Measurements from ENCODE around the gene PIK3IP1. TPM values are rescaled to one million over a fixed set of nuclear protein-coding genes. Genes with fewer than 3 reads are reported as not detected.

PIK3IP1 gene
- total RNA-seq, 2 donors from 2014 or later: 14.6 to 17.6 TPM

DNA sequence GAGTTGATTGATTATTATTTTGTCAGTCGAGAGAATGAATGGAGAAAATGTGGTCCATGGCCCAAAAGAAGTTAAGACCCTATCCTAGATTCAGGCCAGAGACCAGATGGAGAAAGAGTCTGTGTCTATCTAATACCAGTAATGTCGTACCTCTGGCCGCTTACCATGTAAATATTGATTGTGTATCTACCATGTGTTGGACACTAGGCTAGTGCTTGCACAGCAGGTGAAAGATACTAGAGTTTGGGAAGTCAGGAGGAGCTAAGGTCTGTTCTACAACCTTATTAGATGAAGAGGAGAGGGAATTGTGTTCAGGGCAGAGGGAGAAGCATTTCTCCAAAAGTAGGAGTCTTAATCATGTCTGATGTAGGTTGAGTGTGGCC, 31.8 kb downstream of the PIK3IP1 start:
- peaks cover 51% of the 10 kb centered on the region for H3K36me3 ChIP-seq

DNA sequence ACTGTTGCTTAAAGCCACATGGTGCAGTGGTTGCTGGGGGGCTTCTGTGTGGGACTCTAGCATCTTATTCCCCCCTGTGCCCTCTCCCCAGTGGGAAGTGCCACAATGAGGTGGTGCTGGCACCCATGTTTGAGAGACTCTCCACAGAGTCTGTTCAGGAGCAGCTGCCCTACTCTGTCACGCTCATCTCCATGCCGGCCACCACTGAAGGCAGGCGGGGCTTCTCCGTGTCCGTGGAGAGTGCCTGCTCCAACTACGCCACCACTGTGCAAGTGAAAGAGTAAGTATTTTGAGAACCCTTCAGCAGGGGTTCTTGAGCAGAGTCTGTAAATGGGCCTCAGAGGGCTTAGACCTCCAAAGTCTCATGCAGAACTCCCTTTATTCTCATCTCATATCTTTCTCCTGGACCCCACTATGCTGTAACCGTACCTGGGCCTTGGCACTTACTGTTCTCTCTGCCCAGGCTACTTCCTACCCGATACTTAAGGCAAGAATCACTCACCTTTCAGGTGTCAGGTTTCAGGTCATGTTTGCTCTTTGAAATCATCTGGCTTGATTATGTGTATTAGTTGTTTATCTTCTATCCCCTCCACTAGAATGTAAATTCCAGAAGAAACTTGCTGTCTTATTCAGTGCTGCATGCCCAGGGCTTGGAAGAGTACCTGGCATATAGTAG, 32.4 kb downstream of the PIK3IP1 start:
- H3K27me3 ChIP-seq: no peaks in the 10 kb centered on the region
- no peak for DNase-seq (ENCODE audit: low spot score)
- H3K4me1 ChIP-seq: peaks cover 0 to 3% of the 10 kb centered on the region in 2 donors
- no peaks in the 10 kb centered on the region for H3K9me3 ChIP-seq
- H3K27ac ChIP-seq: no peak overlapping the region
- H3K36me3 ChIP-seq: peaks cover 47% of the 10 kb centered on the region
- H3K4me3 ChIP-seq: no peak overlapping the region
- TF ChIP-seq, protein P1, sequence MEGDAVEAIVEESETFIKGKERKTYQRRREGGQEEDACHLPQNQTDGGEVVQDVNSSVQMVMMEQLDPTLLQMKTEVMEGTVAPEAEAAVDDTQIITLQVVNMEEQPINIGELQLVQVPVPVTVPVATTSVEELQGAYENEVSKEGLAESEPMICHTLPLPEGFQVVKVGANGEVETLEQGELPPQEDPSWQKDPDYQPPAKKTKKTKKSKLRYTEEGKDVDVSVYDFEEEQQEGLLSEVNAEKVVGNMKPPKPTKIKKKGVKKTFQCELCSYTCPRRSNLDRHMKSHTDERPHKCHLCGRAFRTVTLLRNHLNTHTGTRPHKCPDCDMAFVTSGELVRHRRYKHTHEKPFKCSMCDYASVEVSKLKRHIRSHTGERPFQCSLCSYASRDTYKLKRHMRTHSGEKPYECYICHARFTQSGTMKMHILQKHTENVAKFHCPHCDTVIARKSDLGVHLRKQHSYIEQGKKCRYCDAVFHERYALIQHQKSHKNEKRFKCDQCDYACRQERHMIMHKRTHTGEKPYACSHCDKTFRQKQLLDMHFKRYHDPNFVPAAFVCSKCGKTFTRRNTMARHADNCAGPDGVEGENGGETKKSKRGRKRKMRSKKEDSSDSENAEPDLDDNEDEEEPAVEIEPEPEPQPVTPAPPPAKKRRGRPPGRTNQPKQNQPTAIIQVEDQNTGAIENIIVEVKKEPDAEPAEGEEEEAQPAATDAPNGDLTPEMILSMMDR (IDR thresholded peaks at IDR 0.05): no peak

More for the DNA sequence above, 31.8 kb downstream of the PIK3IP1 start:
- TF ChIP-seq, protein P1 (IDR thresholded peaks at IDR 0.05): no peak
- Histone ChIP-seq H3K27me3 (no peaks in the 10 kb centered on the region), H3K4me1 (no peaks in the 10 kb centered on the region), H3K27ac (no peak overlapping the region), H3K9me3 (no peaks in the 10 kb centered on the region), H3K4me3 (no peak overlapping the region)
- no peak for DNase-seq (ENCODE audit: low spot score)

DNA sequence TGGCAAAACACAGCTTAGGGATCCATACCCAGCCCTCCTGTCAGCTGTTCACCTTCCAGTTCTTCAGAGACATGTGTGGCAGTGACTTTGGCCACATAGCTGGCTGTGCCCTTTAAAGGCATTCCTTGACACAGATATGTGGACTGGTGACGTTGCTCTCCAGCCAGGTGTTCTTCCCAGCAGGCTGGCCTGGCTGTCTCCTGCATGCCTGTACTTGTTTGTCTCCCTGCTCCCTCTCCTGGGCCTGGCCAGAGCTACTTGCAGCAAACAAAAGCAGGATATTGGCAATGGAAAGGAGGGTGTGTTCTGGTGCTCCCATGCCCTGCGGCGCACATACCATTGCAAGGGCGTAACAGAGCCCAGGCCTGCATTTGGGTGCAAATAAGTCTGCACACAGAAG, 38.3 kb downstream of the PIK3IP1 start:
- Histone ChIP-seq H3K36me3 (peaks cover 11% of the 10 kb centered on the region), H3K9me3 (no peaks in the 10 kb centered on the region), H3K4me3 (no peak overlapping the region), H3K27me3 (no peaks in the 10 kb centered on the region), H3K27ac (peak overlapping the region; percentile 19), H3K4me1 (peaks cover 0 to 31% of the 10 kb centered on the region in 2 donors)
- TF ChIP-seq, protein P1 (IDR thresholded peaks at IDR 0.05): no peak
- no peak for DNase-seq (ENCODE audit: low spot score)

DNA sequence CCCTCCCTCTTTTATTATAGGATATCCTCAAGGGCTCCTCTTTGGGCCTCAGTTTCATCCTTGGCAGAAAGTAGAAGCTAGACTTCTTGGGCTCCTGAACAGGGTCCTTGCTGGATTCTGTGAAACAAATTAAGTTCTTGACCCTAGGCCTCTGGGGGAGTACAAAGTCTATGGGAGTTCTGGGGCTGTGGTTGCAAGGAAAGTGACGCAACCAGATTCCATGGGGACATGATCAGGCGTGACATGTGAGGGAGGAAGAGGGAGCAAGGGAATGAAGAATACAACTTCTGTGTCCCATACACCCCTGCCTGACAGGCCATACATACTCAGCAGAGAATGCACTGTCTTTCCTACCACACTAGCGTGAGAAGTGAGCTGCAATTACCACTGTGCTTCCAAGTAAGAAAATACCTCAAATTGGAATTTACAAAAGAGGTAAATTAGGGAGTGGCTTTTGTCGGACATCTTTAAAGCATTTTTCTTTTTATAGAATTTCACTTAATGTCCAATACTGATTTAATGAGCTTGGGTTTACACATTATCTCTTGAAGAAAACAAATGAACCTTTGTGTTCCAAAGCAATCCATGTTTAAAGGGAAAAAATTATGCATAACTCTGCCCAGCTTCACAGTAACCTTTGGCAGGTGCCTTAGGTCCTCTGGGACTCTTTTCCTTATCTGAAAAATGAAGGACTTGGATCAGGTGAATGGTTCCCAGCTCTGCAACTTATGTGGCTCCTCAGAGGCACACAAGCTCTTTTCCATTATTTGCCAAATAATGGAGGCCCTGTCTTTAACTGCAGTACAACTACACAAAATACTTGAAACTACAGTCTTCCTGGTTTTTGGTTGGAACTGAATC, 41.3 kb downstream of the PIK3IP1 start:
- H3K4me3 ChIP-seq: no peak overlapping the region
- no peak overlapping the region for H3K27ac ChIP-seq
- TF ChIP-seq, protein P1 (IDR thresholded peaks at IDR 0.05): no peak
- no peak for DNase-seq (ENCODE audit: low spot score)
- H3K36me3 ChIP-seq: no peaks in the 10 kb centered on the region
- peaks cover 0 to 47% of the 10 kb centered on the region in 2 donors for H3K4me1 ChIP-seq
- no peaks in the 10 kb centered on the region for H3K9me3 ChIP-seq
- H3K27me3 ChIP-seq: no peaks in the 10 kb centered on the region

DNA sequence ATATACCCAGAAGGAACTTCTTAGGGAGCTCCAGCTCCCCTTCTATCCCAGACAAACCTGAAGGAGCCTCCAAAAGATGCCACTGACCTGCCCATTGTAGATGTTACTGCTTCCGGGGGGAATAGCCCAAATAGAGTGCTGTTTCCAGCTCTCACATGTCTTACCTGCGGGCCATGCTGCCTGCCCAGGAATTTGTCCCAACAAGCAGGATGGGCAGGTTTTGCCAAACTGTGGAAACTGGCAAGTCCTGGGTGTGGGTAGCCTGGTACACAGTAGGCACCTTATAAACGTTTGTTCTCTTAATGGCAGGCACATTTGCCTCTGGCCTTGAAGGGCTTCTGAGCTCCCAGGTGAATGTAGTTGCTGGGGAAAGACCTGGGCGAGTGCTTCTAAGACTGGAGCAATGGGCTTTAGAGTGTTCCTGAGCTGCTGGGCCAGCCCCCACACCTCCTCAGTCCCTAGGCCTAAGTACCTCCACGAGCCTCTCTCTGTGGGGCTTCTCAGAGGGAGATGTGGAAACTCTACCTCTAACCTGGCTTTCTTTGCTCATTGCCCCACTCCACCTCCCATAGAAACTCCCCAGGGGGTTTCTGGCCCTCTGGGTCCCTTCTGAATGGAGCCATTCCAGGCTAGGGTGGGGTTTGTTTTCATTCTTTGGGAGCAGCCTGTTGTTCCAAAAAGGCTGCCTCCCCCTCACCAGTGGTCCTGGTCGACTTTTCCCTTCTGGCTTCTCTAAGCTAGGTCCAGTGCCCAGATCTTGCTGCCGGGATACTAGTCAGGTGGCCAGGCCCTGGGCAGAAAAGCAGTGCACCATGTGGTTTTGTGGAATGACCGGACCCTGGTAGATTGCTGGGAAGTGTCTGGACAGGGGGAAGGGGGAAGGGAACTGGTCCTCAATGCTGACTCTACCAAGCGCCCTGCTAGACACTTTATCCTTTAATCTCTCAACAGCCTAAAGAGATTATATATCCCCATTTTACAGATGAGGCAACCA, 43.0 kb downstream of the PIK3IP1 start:
- Histone ChIP-seq H3K27ac (peak overlapping the region in 1 of 2 donors; percentile 57), H3K4me3 (peak overlapping the region in 1 of 2 donors; percentile 57), H3K9me3 (no peaks in the 10 kb centered on the region), H3K4me1 (peaks cover 0 to 39% of the 10 kb centered on the region in 2 donors), H3K27me3 (no peaks in the 10 kb centered on the region), H3K36me3 (no peaks in the 10 kb centered on the region)
- no peak for DNase-seq (ENCODE audit: low spot score)
- TF ChIP-seq, protein P1 (IDR thresholded peaks at IDR 0.05): no peak

Data from right atrium auricular region (tissue), 2 donors.